Measurements from ENCODE around the gene PRKCA.

PRKCA gene

GRCh38 chr17:66395961-66396360 is 93.5 kb downstream of the PRKCA start:
- DNase-seq = no peak

- no peak for DNase-seq
Observed at GRCh38 chr17:66397486-66397885, 95.1 kb downstream of the PRKCA start.

- DNase-seq = peak; percentile 15
Observed at GRCh38 chr17:66398059-66398458, 95.6 kb downstream of the PRKCA start.

GRCh38 chr17:66398617-66399016 is 96.2 kb downstream of the PRKCA start:
- DNase-seq = no peak

- peak; percentile 72 for DNase-seq
Observed at GRCh38 chr17:66399441-66399840, 97.0 kb downstream of the PRKCA start.

- DNase-seq = peak; percentile 58
Observed at GRCh38 chr17:66400041-66400688, 97.8 kb downstream of the PRKCA start.

GRCh38 chr17:66400698-66401097 is 98.3 kb downstream of the PRKCA start:
- DNase-seq = no peak

GRCh38 chr17:66401364-66401763 is 99.0 kb downstream of the PRKCA start:
- no peak for DNase-seq

GRCh38 chr17:66403846-66404556 is 101.6 kb downstream of the PRKCA start:
- no peak for DNase-seq

GRCh38 chr17:66405836-66406677 is 103.6 kb downstream of the PRKCA start:
- DNase-seq = no peak

GRCh38 chr17:66406701-66407644 is 104.6 kb downstream of the PRKCA start:
- peak; percentile 46 for DNase-seq

GRCh38 chr17:66407864-66408263 is 105.5 kb downstream of the PRKCA start:
- no peak for DNase-seq

- DNase-seq = peak; percentile 48
Observed at GRCh38 chr17:66411520-66411919, 109.1 kb downstream of the PRKCA start.

- no peak for DNase-seq
Observed at GRCh38 chr17:66412857-66413558, 110.6 kb downstream of the PRKCA start.

GRCh38 chr17:66413559-66414520 is 111.4 kb downstream of the PRKCA start:
- no peak for DNase-seq

GRCh38 chr17:66414561-66415175 is 112.3 kb downstream of the PRKCA start:
- no peak for DNase-seq

GRCh38 chr17:66415366-66416206 is 113.2 kb downstream of the PRKCA start:
- DNase-seq = no peak

- DNase-seq = no peak
Observed at GRCh38 chr17:66416207-66416940, 114.0 kb downstream of the PRKCA start.
